ENCODE measurements around the gene KCNH6.

DNA sequence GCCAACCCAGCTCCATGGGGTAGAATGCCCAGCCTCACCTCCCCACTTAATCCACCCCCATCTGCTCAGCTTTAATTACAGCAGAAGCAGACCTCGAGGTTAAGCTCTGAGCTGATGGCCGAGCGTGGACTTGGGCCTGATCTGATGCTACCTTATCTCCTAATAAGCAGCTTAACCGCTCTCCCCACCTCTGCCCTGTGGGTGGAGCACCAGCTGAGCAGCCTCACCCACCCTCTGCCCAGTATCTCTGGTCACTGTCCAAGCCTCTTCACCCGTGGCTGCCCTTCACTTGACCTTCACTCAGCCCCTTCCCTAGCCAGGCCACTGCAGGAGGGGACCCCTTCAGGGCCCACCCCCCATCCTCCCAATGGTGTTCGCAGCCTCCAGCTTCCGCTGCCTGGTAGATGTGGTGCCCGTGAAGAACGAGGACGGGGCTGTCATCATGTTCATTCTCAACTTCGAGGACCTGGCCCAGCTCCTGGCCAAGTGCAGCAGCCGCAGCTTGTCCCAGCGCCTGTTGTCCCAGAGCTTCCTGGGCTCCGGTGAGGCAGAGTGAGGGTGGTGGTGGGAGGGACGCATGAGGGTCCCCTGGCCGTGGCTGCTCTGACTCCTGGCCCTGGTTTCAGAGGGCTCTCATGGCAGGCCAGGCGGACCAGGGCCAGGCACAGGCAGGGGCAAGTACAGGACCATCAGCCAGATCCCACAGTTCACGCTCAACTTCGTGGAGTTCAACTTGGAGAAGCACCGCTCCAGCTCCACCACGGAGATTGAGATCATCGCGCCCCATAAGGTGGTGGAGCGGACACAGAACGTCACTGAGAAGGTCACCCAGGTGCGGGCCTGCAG, 6.8 kb downstream of the KCNH6 start:
- TF ChIP-seq, protein P1, sequence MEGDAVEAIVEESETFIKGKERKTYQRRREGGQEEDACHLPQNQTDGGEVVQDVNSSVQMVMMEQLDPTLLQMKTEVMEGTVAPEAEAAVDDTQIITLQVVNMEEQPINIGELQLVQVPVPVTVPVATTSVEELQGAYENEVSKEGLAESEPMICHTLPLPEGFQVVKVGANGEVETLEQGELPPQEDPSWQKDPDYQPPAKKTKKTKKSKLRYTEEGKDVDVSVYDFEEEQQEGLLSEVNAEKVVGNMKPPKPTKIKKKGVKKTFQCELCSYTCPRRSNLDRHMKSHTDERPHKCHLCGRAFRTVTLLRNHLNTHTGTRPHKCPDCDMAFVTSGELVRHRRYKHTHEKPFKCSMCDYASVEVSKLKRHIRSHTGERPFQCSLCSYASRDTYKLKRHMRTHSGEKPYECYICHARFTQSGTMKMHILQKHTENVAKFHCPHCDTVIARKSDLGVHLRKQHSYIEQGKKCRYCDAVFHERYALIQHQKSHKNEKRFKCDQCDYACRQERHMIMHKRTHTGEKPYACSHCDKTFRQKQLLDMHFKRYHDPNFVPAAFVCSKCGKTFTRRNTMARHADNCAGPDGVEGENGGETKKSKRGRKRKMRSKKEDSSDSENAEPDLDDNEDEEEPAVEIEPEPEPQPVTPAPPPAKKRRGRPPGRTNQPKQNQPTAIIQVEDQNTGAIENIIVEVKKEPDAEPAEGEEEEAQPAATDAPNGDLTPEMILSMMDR (IDR thresholded peaks at IDR 0.05; ENCODE audit: borderline replicate concordance, extremely low read depth, low read length, poor library complexity, severe bottlenecking): no peak
- no peak for TF ChIP-seq EZH2 (IDR thresholded peaks at IDR 0.05; ENCODE audit: borderline replicate concordance, low read depth, low read length, severe bottlenecking)

Data from DND-41 (cell line).